22Rv1 (cell line): ENCODE results near the gene ARID4A.
A peak's percentile ranks its signal among the peaks of the same experiment; 100 is the strongest.
"Not testable (repeated sequence)": the region's sequence is repeated elsewhere in the genome, so short reads cannot be mapped to it uniquely, and the experiment has no call there.

Experiments used
- H3K27ac ChIP-seq: fragments of 450-650 bp; 2 replicates; pipeline ENCODE4 v1.5.1; 2017
- ZFX ChIP-seq: fragments of 450-650 bp; IDR thresholded peaks from 2 replicates; pipeline ENCODE4 v1.6.1; 2017; ENCODE audit warnings: antibody characterized with exemption, borderline replicate concordance
- TF ChIP-seq, protein P1 (sequence below): fragments of 450-650 bp; IDR thresholded peaks from 2 replicates; pipeline ENCODE4 v1.5.1; 2017; ENCODE audit warnings: mild to moderate bottlenecking

Gene ARID4A

DNA sequence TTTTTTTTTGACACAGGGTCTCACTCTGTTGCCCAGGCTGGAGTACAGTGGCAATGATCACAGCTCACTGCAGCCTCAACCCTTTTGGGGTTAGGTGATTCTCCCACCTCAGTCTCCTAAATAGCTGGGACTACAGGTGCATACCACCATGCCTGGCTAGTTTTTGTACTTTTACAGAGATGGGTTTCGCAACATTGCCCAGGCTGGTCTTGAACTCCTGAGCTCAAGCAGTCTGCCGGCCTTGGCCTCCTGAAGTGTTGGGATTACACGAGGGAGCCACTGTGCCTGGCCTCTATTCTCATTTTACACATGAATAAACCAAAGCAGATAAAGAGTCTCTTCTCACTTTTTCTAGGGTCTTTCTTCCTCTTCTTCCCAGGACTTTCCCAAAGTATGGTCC, 100.5 kb downstream of the ARID4A start:
- H3K27ac ChIP-seq, result no peak overlapping the region
- TF ChIP-seq ZFX, result no peak
- TF ChIP-seq, protein P1, sequence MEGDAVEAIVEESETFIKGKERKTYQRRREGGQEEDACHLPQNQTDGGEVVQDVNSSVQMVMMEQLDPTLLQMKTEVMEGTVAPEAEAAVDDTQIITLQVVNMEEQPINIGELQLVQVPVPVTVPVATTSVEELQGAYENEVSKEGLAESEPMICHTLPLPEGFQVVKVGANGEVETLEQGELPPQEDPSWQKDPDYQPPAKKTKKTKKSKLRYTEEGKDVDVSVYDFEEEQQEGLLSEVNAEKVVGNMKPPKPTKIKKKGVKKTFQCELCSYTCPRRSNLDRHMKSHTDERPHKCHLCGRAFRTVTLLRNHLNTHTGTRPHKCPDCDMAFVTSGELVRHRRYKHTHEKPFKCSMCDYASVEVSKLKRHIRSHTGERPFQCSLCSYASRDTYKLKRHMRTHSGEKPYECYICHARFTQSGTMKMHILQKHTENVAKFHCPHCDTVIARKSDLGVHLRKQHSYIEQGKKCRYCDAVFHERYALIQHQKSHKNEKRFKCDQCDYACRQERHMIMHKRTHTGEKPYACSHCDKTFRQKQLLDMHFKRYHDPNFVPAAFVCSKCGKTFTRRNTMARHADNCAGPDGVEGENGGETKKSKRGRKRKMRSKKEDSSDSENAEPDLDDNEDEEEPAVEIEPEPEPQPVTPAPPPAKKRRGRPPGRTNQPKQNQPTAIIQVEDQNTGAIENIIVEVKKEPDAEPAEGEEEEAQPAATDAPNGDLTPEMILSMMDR, result no peak

GRCh38 chr14:58401587-58401986, 103.2 kb downstream of the ARID4A start:
- TF ChIP-seq ZFX, result no peak
- TF ChIP-seq, protein P1, result peak; percentile 30
- no peak overlapping the region for H3K27ac ChIP-seq

DNA sequence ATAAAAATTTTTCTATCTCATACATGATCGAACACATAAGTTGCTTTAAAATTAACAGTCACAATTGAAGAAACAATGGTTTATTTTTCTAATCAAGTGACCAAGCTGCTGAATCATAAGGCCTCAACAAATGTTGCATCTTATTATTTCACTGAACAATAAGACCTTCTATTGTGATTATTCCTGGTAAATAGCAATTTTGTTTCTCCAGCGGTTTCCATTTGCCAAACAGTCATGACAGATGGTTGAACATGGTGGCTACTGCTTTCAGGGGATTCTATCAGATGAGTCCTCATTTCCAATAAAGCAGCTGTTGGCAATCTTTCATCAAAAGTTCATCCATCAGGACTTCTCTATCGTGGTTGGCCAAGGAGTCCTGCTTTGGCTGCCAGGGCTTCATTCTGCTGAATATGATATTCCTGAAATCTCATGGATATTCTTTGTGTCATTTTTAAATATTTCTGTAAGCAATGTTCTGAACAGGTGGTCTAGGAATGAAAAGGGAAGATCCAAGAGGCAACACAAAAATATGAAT, 110.4 kb downstream of the ARID4A start:
- TF ChIP-seq, protein P1, result no peak
- TF ChIP-seq ZFX, result no peak

GRCh38 chr14:58414845-58415244, 116.5 kb downstream of the ARID4A start:
- TF ChIP-seq, protein P1, result no peak
- no peak for TF ChIP-seq ZFX
- no peak overlapping the region for H3K27ac ChIP-seq

More for the DNA sequence above, 110.4 kb downstream of the ARID4A start:
- H3K27ac ChIP-seq, result no peak overlapping the region

- no peak for TF ChIP-seq ZFX
- TF ChIP-seq, protein P1, result no peak
- H3K27ac ChIP-seq, result no peak overlapping the region
Measured at GRCh38 chr14:58415636-58416547, 117.5 kb downstream of the ARID4A start.

- H3K27ac ChIP-seq, result not testable (repeated sequence)
Measured at GRCh38 chr14:58416934-58417333, 118.6 kb downstream of the ARID4A start.
